Body of pancreas (tissue), 4 donors: ENCODE measurements around the gene CCDC50.

Source experiments
- CTCF ChIP-seq, 7 experiments: fragments of 450-650 bp in 4 of 7; fragments of 200-600 bp in 3 of 7; sonication (generic) in 3 of 7; IDR thresholded peaks; one replicate each; pipeline ENCODE4 v1.5.1; 2016 to 2019; ENCODE audit warnings: antibody characterized with exemption in 7 of 7
- POLR2A ChIP-seq, 3 donors: fragments of 450-650 bp; IDR thresholded peaks; one replicate each; pipeline ENCODE4 v1.6.1; 2016; ENCODE audit warnings: antibody characterized with exemption in 3 of 3, mild to moderate bottlenecking in 2 of 3

GRCh38 chr3:191330530-191331048, 1.4 kb downstream of the CCDC50 start:
- TF ChIP-seq CTCF (IDR thresholded peaks at IDR 0.05) (no peak), POLR2A (IDR thresholded peaks at IDR 0.05) (no peak)
